HS-5 (cell line): ENCODE results near the gene ALDH1A3.

ENCODE experiments used
- DNase-seq: peaks from one replicate; pipeline ENCODE4 v3.0.0-alpha.2; 2012; ENCODE audit warnings: low read depth

Gene ALDH1A3

DNA sequence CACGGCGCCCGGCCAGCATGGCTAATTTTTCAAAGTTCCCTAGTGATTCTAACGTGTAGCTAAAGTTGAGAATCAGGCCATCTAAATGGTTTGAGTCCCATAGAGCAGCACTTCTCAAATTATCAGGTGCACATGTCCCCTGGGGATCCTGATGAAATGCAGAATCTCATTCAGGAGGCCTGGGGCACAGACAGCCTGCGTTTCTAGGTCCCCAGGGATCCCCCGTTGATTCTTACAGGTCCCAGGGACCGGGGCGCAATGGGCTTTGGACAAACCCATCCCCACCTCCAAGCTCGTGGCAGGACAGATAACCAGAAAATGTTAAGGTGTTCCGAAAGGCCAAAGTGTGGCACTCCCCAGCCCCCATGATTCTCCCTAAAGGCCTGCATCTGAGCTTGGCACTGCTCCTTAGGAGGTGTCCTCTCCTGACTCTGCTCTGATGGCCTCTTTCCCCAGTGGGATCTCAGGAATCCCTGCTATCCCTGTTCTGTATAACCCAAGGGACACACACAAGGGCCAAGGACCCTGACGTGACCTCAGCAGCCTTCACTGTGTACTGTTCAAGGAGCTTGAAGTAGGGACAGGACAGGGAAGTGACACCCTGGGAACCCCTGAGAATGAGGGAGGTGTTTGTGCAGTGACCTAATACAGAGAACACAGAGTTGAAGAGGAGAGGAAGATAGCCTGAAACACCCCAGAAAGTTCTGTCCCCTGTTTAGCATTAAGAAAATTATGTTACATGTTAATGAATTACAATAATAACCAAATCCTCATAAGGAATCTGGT, 47.5 kb downstream of the ALDH1A3 start:
- no peak for DNase-seq

DNA sequence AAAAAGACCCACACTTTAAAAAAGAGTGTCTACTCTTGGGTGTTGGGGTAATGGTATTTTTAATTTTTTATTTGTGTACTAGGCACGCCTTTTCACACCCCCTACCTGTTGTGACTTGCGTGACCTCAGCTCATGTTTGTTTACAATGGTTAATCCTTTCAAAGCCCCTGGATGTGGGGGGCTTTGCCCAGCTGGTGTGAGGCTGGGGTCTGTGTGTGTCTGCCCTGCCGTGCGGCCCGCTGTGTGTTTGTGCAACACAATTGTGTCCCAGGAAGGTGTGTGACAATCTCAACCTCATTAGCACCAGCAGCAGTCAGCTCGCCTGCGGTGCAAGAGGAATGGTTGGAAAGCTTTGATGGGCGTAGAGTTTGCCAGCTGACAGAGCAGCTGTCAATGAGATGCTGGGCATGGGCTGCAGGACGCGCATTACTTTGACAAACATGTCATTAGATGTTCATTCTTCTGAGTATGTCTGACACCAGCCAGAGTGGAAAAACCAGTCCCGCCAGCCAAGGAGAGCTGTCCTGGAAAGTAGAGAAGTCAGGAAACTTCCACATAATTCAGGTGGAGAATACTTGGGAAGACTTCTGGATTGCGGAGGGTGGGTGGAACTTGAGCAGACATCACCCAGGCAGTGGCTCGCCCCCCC, 49.1 kb downstream of the ALDH1A3 start:
- DNase-seq, result no peak

DNA sequence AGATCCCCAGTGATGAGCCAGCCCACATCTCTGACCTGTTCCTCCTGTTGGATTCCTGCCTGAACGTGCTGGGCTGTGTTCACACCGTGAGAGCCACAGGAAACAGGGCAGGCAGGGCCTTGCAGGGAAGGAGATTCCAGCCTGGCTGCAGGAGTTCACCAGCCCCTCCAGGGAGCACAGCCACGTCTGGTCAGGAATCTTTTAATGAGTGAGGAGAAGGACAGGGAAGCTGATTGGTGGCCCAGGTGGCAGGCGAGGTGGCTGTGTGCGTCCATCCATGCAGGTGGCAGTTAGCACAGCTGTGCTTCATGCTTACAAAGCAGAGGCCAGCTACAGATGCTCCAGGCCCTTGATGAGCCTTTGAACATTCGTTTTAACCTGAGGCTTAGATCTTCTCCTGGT, 50.0 kb downstream of the ALDH1A3 start:
- no peak for DNase-seq

DNA sequence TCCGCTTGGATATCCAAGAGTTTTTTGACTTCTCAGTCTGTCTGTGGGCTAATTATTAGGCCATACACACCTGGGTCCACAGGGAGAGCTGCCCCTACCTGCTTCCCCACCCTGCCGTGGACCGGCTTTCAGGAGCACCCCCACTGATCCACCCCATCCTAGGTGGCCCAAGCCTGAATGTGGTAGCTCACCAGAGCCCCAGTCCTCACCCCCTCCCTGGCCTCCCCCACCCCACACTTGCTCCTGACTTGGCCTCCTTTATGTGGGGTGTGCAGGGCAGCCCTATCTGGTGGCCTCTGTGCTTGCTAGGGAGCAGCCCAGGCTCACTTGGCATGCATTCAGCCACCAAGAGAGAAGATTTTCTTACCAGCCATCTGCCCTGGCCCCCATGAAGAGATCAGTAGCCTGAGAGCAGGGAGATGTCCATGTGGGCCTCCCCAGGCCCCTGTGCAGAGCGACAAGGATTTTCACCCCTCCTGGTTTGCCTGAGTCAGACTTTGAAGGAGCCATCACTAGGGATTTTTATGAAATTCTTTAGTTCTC, 50.7 kb downstream of the ALDH1A3 start:
- no peak for DNase-seq

DNA sequence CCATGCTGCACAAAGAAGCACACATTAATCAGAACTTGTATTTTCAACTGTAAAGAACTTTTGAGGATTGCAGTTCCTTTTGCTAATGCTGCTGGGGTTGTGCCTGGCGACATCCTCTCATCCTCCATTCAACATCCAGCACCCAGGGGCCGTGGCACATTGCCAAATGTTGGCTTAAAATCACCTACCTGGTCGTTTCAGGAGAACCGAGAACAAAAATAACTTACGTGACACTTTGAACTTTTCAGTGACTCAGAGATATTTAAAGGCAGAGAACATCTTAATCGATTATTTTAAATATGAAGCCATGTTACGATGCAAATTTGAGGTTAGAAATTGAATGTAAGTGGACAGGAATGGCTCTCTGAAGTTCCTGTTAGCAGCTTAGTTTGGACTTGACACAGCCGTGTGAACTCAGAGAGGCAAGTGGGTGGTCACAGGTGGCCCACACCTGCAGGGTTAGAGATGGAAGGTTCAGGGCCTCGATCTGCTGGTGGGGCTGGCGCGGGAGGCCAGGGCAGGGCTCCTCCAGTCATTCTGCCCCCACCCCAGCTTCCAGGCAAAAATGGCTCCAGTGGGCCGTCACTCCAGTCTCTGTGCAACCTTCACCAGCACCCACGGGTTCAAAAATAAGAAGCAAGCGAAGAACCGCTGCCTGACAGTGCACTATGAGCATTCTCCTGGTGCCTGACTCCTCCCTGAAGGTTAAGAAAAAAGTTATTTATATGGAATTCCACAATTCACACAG, 51.7 kb downstream of the ALDH1A3 start:
- no peak for DNase-seq

DNA sequence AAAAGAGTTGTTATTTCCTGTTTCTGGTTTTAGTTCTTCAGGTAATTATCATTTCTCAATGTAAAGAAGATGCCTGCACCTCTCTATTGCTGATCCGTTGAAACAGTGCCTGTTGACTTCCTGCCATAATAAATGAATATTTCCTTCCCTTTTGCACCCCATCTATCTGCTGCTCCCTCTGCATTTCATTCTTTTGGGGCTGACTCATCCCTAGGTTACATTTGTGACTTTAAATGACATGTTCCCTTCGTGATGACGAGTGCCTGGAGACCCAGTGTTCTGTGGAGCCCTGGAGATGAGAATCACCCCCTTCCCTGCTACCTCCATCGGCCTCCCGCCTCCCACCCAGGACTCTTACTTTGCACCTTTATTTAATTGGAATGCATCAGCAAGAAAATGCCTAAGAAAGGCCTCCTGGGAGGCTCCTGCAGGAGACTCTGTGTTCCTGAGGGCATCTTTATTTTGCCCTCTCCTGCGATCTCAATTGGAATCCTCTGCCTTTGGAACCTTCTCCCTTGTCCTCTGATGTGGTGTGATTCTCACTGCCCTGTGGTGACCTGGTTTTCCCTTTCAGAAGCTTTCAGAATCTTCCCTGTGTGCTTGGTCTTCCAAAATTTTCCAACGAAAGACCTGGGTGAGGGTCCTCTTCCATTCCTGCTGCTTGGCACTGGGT, 53.2 kb downstream of the ALDH1A3 start:
- no peak for DNase-seq

DNA sequence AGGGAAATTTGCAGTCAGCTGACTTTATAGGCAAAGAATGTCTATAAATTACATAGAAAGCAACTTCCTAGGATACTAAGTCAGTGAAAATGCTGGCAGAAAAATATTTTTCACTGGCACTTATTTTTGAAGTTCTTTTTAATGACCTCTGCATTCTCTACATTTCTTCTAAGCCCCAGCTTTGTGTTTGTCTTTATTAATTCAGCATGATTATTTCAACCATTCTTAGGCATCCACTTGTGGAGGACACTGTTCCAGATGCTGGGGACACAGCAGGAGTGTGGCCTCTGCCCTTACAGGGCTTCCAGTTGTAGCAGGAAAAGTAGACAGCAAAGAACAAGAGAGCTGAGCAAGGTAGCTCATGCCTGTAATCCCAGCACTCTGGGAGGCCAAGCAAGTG, 54.5 kb downstream of the ALDH1A3 start:
- DNase-seq, result no peak

DNA sequence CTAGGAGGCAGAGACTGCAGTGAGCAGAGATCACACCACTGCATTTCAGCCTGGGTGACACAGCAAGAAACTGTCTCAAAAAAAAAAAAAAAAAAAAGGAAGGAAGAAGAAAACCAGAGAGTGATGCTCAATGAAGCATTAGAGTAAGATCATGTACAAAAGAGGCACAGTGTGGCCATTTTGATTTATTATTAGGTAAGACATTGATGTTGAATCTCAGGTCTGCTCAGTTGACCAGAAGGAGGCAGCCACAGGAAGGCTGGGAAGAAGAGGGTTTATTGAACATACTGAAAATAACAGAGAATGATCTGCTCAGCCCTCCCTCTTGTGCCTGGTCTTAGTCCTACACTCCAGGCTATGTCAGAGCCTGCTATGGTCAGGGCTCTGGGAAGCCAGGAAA, 55.1 kb downstream of the ALDH1A3 start:
- DNase-seq, result no peak

DNA sequence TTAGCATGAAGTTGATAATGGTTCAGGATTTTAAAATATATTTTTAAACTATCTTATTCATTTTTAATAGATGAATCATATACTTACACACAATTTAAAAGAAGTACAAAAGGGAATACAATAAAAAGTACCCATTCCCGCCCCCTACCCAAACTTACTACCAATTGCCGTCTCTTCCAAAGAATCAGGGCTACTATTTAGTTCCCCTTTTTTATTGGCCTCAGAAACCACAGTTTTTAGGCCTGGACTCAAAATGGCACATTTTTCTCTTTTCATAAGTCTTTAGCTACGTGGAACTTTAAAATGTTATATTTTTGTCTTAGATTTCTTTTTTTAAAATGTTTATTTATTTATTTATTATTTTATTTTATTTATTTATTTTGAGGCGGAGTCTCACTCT, 57.5 kb downstream of the ALDH1A3 start:
- DNase-seq, result no peak

DNA sequence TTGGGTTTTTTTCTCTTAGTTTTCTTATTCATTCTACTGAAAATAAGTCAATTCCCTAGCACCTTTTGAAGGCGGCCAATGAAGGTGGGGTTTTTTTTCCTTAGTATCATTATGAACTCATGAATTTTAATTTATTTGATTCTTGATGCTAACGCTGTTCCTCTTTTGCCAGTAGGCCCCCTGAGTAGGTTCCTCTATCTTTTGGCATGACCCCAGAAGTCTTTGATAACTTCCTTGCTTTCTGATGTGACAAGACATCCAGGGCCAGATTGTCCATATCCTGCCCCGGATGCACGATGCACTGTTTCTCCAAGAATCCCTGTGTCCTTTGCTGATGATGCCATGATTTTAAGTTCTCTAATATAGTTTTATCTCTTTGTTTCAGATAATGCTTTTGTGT, 60.2 kb downstream of the ALDH1A3 start:
- DNase-seq, result no peak

DNA sequence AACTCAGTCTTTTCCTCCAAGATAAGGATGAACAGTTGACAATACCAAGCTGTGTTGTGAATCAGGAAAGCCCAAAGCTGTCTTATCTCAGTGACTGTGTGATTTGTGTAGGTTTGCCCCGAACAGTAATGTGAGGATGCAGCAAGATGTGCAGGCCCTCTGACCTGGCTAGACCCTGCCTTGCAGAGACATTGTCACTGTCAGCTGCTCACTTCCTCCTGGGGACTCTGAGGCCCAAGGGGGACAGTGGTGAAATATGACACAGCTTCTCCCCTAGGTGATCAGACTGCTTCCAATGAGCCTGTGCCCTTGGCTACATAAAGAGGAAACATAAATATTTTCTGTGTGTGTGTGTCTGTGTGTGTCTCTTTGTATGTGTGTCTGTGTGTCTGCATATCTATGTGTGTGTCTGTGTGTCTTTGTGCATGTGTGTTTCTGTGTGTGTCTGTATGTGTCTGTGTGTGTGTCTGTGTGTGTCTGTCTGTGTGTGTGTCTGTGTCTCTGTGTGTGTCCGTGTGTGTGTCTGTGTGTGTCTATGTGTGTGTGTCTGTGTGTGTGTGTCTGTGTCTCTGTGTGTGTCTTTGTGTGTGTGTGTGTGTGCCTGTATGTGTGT, 61.2 kb downstream of the ALDH1A3 start:
- DNase-seq, result no peak

DNA sequence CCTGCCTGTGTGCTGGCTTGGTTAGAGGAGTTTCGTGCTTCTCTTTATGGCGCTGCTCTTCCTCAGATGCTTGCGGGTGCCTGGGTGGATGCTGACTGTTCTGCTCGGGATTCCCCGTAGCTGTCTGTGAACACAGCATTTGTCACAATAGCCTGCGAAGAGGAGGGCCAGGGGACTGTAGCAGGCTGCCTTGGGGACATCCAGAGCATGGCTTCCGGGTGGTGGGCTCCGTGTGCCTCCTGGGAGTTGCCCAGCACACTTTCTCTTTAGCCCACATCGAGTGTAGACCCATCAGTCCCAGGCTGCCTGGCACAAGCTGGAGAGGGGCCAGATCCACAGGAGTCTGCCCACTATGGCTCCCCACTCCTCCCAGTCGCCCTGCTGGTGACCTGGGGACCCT, 61.9 kb downstream of the ALDH1A3 start:
- no peak for DNase-seq

DNA sequence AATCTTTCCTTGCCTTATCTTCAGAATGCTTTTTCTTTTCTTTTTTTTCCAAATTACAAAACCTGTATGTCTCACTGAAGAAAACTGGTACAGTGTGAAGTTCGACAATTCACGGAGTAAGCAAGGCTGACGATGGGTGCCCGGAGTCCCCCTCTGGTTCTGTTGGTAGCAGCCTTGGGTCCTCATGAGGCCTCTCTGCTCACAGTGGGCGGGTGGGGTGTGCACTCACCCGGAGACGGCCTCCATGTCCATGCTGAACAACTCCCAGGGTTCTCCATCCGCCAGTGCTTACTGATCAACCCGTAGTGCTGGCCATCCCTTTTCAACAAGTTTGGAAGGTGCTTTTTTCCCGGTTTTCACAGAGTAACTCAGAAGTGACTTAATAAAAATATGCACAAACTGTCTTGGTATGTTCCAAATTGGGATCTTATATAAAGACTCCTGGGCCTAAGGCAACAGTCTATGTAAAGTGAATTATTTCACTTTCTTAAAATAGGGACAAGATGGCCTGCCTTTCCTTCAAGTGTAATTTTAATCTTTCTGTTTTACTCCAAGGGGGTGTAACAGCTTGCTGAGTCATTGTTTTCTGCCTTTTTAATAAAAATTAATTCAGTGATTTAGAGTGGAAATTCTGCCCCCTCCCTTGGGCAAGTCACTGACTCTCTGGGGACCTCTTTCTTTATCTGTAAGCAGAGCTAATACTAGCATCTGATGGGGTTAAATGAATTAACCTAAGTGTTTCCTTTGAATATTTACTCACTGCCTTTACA, 63.2 kb downstream of the ALDH1A3 start:
- DNase-seq, result no peak

DNA sequence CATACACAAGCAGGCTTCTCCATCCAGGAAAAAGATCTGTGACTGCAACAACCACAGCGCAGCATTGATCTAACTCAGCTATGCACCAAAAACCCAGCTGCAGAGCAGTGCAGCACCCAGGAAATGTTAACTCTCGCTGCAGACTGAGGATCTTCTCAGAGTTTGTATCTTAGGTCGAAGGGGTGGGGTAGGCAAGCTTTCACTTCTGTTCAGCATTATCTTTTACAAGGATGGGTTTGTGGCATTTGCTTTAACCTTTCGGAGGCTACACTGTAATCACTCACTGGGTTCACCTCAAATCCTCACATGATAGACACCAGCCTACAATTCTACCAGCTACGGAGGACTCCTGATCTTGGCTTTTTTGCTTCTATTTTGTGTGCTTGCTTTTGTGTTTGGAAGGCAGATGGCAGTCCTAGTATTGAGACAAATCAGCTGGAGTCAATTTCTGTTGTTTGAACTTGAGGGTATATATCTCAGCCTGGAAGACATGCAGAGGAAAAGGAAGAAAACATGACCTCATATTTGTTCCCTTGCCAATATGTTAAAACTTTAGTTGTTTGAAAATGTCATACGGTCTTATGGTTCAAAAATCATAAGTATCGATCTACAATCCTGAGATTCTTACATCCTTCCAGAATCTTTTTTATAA, 64.7 kb downstream of the ALDH1A3 start:
- no peak for DNase-seq

DNA sequence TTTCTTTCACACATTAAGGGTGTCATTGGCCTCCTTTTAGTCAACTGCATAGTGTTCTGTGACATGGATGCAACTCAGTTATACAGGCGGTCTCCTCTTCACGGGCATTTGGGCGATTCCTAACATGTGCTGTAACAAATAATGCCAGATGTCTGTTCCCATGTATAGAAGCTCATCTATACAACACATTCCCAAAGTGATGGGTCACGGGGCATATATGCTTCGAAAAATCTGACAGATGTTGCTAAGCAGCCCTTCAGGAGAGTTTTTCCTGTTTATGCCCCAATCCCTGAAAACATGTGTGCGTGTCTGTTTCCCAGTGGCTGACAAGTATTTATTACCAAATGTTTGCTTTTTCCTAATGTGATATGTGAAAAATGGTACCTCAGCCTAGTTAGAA, 65.4 kb downstream of the ALDH1A3 start:
- DNase-seq, result no peak

DNA sequence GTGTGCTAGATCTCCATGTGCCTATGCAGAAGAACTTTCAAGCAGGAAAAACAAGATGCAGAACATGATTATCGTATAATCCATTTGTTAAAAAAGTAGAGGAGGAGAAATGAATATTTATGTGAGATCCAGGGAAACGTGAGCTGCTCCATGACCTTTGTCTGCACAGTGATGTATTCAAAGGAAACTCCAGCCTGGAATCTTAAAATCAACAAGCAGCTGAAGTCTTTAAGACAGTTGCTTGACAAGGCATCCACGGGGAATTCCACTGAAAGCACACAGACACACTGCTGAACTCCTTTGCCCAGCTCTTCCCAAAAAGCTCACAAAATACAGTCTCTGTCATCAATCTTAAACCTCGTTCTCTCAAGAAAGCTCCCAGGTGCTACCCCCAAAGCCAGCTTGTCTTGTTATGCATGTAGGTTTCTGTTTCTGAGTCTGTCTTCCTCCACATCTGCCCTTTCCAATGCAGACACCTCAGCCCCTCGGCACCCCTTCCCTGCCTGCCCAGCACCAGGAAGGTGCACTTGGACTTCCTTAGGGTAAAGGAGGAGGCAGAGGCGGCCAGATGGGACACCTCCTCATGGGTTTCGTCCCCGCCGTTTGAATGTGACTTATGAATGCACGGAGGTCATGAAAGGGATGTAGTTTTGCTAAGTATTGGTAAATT, 68.3 kb downstream of the ALDH1A3 start:
- DNase-seq, result no peak

DNA sequence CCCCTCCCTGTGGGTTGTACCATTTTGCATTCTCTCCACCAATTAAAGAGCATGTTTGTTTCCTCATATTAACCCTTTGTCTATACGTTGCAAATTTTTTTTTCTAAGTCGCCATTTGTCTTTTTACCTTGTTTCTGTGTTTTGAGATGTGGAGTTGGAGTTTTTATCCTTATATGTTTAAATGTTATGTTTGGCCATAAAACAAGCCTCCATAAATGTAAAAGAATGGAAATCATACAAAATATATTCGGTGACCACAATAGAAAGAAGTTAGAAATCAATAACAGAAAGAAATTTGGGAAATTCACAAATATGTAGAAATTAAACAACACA, 68.8 kb downstream of the ALDH1A3 start:
- no peak for DNase-seq

DNA sequence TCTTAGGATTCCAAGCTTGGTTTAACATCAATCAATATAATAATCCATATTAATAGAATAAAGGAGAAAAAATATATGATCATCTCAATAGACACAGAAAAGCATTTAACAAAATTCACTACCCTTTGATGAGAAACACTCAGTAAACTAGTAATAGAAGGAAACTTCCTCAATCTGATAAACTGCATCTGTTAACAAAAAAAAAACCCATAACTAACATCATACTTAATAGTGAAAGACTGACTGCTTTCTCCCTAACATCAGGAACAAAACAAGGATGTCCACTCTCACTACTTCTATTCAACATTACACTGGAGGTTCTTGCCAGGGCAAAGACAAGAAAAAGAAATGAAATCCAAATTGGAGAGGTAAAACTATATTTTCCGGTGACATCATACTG, 70.1 kb downstream of the ALDH1A3 start:
- DNase-seq, result no peak

DNA sequence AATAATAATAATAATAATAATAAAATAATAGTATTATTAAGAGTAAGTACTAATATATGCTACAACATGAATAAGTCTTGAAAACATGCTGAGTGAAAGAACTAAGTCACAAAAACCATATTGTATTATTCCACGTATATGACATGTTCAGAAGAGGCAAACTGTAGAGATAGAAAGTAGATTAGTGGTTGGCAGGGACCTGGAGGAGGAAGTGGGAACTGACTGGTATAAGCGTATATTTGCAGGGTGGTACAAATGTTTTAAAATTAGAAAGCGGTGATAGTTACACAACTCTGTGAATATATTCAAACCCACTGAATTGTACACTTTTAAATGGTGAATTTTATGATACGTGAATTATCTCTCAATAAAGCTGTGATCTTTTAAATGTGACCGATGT, 72.3 kb downstream of the ALDH1A3 start:
- no peak for DNase-seq

DNA sequence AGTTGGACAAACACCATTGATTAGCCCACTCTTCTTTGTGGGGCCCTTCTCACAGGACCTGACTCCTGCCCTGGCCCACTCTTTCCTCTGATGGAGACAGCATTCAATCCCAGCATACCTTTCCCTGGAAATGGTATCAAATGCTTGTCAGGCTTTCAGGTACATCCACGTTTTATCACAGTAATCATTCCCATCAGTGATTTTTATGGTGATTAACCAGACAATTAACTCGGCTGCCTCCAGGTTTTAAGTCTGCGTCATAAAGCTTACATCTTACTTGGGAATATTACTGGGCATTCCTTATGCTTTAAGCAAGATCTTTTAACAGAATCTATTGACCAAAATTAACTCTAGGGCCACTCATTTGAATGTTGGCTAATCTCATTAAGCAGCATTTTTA, 72.9 kb downstream of the ALDH1A3 start:
- no peak for DNase-seq
